D721Med (cell line): Measurements from ENCODE around the gene MEIS1.

Source experiments
- DNase-seq: peaks from one replicate; pipeline ENCODE4 v3.0.0; 2011; ENCODE audit warnings: low spot score; ENCODE audit not compliant: insufficient read length
- FAIRE-seq: peaks from 2 replicates; lab custom pipeline; 2011; peaks lifted over from hg19 to GRCh38; lab: Jason Lieb, UNC
- CTCF ChIP-seq: IDR thresholded peaks from 2 replicates; pipeline ENCODE4 v1.5.1; 2012; ENCODE audit warnings: mild to moderate bottlenecking, control low read depth; ENCODE audit not compliant: insufficient read depth; ENCODE audit errors: missing control alignments

Gene MEIS1

GRCh38 chr2:66437109-66437690 lies 2.3 kb downstream of the MEIS1 start:
- DNase-seq (no peak), FAIRE-seq (no peak)
- no peak for TF ChIP-seq CTCF

- FAIRE-seq: no peak
- DNase-seq: no peak
- no peak for TF ChIP-seq CTCF
Measured at GRCh38 chr2:66437691-66438497, 3.0 kb downstream of the MEIS1 start.

- no peak for FAIRE-seq
Measured at GRCh38 chr2:66438498-66438833, 3.5 kb downstream of the MEIS1 start.

GRCh38 chr2:66438891-66439811 lies 4.2 kb downstream of the MEIS1 start:
- no peak for DNase-seq
- no peak for FAIRE-seq
- no peak for TF ChIP-seq CTCF

More at GRCh38 chr2:66438498-66438833, 3.5 kb downstream of the MEIS1 start:
- TF ChIP-seq CTCF: no peak
- no peak for DNase-seq

- FAIRE-seq: no peak
Measured at GRCh38 chr2:66439812-66440542, 5.1 kb downstream of the MEIS1 start.

More at GRCh38 chr2:66439812-66440542, 5.1 kb downstream of the MEIS1 start:
- TF ChIP-seq CTCF: no peak
- no peak for DNase-seq
